MCF 10A (cell line): Measurements from ENCODE around the gene KDM4C. TPM values are rescaled to one million over a fixed set of nuclear protein-coding genes. Genes with fewer than 3 reads are reported as not detected.

ENCODE experiments used
- BruUV-seq: library from RNA; stranded (reverse); fragments of 400-500 nt; replicated peaks from 2 replicates; lab custom pipeline; 2021; lab: Mats Ljungman, UMichigan
- CTCF ChIA-PET: fragments of 300-600 bp; sonication (Branson Sonifier 250); formaldehyde crosslinking; extraction: SDS; loops from one replicate; lab custom pipeline; 2021; ENCODE audit warnings: antibody characterized with exemption, inconsistent platforms; lab: Yijun Ruan, JAX
- POLR2A ChIA-PET: fragments of 300-600, 350-650 bp; sonication (Branson Sonifier 250); formaldehyde crosslinking; extraction: SDS; loops from one replicate; lab custom pipeline; 2020; ENCODE audit warnings: antibody characterized with exemption, inconsistent platforms; lab: Yijun Ruan, JAX
- DNase-seq: peaks from one replicate; pipeline ENCODE4 v3.0.0-alpha.2; 2018; ENCODE audit not compliant: unreplicated experiment
- H3K27ac Mint-ChIP-seq: one replicate; pipeline ENCODE4 v1.8.0; 2022; ENCODE audit warnings: mild to moderate bottlenecking, low read depth, mixed read lengths; ENCODE audit not compliant: unreplicated experiment
- H3K27me3 Mint-ChIP-seq: one replicate; pipeline ENCODE4 v1.8.0; 2022; ENCODE audit warnings: mixed read lengths; ENCODE audit not compliant: insufficient read depth, unreplicated experiment
- H3K36me3 Mint-ChIP-seq: one replicate; pipeline ENCODE4 v1.8.0; 2022; ENCODE audit warnings: mild to moderate bottlenecking, moderate library complexity, mixed read lengths; ENCODE audit not compliant: insufficient read depth, unreplicated experiment
- H3K4me1 Mint-ChIP-seq: one replicate; pipeline ENCODE4 v1.8.0; 2022; ENCODE audit warnings: mixed read lengths; ENCODE audit not compliant: insufficient read depth, unreplicated experiment
- H3K4me3 Mint-ChIP-seq: one replicate; pipeline ENCODE4 v1.8.0; 2022; ENCODE audit warnings: mild to moderate bottlenecking, moderate library complexity, mixed read lengths; ENCODE audit not compliant: unreplicated experiment
- H3K9me3 Mint-ChIP-seq: one replicate; pipeline ENCODE4 v1.8.0; 2022; ENCODE audit warnings: mixed read lengths; ENCODE audit not compliant: unreplicated experiment
- intact Hi-C: fragments of 100-400 bp; cut with micrococcal nuclease; formaldehyde crosslinking; loops from 2 replicates; pipeline ENCODE4 v1.14.1; 2022
- total RNA-seq: library from RNA; stranded (reverse); gene quantifications from 2 replicates; pipeline ENCODE4 v1.2.3, GENCODE V29; 2022
- TF ChIP-seq, protein P1 (sequence below): fragments of 200-600 bp; IDR thresholded peaks from one replicate; pipeline ENCODE4 v1.8.0; 2022; ENCODE audit warnings: antibody characterized with exemption, mild to moderate bottlenecking; ENCODE audit not compliant: unreplicated experiment

Gene KDM4C
- total RNA-seq, 1 experiment from 2014 or later, result 29.5 TPM

DNA sequence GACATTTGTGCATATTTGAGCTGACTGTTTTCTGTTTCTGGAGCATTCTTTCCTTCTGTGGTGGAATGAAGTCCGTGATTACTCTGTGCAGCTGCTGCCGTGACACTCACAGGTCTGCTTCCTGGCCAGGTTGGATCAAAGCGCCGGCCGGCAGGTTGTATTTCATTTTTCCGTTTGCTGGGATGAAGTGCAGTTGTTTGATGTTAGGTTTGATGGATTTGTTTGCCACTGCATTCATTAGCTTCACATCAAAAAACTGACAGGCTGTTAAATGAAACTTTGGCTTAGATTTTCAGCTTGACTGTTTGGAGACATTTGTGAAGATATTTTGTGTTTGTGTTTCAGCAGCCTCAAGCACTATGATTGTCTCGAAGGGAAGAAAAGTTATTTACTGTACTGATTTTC is 140.1 kb downstream of the KDM4C start:
- Mint-ChIP-seq H3K9me3 (no peaks in the 10 kb centered on the region), H3K36me3 (peaks cover 9% of the 10 kb centered on the region), H3K4me3 (no peak overlapping the region), H3K27me3 (no peaks in the 10 kb centered on the region), H3K27ac (no peak overlapping the region), H3K4me1 (peaks cover 21% of the 10 kb centered on the region)
- TF ChIP-seq, protein P1, sequence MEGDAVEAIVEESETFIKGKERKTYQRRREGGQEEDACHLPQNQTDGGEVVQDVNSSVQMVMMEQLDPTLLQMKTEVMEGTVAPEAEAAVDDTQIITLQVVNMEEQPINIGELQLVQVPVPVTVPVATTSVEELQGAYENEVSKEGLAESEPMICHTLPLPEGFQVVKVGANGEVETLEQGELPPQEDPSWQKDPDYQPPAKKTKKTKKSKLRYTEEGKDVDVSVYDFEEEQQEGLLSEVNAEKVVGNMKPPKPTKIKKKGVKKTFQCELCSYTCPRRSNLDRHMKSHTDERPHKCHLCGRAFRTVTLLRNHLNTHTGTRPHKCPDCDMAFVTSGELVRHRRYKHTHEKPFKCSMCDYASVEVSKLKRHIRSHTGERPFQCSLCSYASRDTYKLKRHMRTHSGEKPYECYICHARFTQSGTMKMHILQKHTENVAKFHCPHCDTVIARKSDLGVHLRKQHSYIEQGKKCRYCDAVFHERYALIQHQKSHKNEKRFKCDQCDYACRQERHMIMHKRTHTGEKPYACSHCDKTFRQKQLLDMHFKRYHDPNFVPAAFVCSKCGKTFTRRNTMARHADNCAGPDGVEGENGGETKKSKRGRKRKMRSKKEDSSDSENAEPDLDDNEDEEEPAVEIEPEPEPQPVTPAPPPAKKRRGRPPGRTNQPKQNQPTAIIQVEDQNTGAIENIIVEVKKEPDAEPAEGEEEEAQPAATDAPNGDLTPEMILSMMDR, result no peak
- intact Hi-C loops, result loop anchor here (5.0 kb wide), 1 partner anchor 71 kb away; no protein-coding TSS in a partner anchor
- no TSS peak for BruUV-seq
- no peak for DNase-seq
- CTCF ChIA-PET, result interaction anchor here (1.7 kb wide), 1 partner anchor 71 kb away, joined by 7 read pairs; no protein-coding TSS in a partner anchor
- POLR2A ChIA-PET, result no interaction called here

DNA sequence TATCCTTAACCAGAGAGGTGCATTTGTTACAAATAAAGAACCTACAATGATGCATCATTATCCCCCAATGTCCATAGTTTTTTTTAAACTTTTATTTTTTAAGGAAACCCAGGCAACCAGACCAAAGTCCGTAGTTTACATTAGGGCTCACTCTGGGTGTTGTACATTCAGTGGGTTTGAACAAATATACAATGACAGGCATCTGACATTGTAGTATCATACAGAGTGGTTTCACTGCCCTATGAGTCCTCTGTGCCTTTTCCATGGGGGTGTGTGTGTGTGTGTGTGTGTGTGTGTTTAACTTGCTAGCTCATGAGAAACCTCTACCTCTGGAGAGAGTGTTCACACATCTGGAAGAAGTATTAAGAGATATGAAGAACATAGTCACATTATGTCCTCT is 141.5 kb downstream of the KDM4C start:
- intact Hi-C loops, result loop anchor here (5.0 kb wide), 1 partner anchor 72 kb away; no protein-coding TSS in a partner anchor
- H3K36me3 Mint-ChIP-seq, result peaks cover 5% of the 10 kb centered on the region
- H3K4me3 Mint-ChIP-seq, result no peak overlapping the region
- ChIA-PET POLR2A (no interaction called here), CTCF (interaction anchor here (0.7 kb wide), 1 partner anchor 26 kb away, joined by 3 read pairs; no protein-coding TSS in a partner anchor)
- no peaks in the 10 kb centered on the region for H3K9me3 Mint-ChIP-seq
- peaks cover 21% of the 10 kb centered on the region for H3K4me1 Mint-ChIP-seq
- DNase-seq, result no peak
- H3K27me3 Mint-ChIP-seq, result no peaks in the 10 kb centered on the region
- no TSS peak for BruUV-seq
- TF ChIP-seq, protein P1, result no peak
- H3K27ac Mint-ChIP-seq, result no peak overlapping the region

DNA sequence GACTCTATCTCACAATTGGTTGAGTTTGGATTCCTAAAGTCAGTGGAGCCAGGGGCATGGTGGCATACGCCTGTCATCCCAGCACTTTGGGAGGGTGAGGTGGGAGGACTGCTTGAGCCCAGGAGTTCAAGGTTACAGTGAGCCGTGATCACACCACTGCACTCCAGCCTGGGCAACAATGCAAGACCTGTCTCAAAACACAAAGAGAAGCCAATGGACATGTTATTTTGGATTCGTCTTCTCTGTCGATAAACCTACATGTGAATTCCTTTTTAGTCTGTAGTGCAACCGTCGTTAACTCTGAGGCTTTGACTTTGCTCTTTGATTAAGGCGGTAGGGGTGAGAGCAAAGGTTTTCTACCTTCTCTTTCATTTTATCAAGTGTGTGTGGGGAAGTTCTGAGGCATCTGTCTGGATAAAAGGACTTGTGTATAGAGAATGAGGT is 142.7 kb downstream of the KDM4C start:
- H3K4me3 Mint-ChIP-seq, result no peak overlapping the region
- POLR2A ChIA-PET, result interaction anchor here (0.6 to 1.3 kb wide), 3 partner anchors 9 to 1636 kb away, joined by 3 to 4 read pairs (median 3); no protein-coding TSS in a partner anchor
- CTCF ChIA-PET, result interaction anchor here (0.6 kb wide), 1 partner anchor 27 kb away, joined by 3 read pairs; no protein-coding TSS in a partner anchor
- peaks cover 5% of the 10 kb centered on the region for H3K36me3 Mint-ChIP-seq
- no peak overlapping the region for H3K27ac Mint-ChIP-seq
- BruUV-seq, result no TSS peak
- H3K4me1 Mint-ChIP-seq, result peaks cover 21% of the 10 kb centered on the region
- DNase-seq, result no peak
- intact Hi-C loops, result no loop called here
- no peaks in the 10 kb centered on the region for H3K27me3 Mint-ChIP-seq
- TF ChIP-seq, protein P1, result no peak
- no peaks in the 10 kb centered on the region for H3K9me3 Mint-ChIP-seq

DNA sequence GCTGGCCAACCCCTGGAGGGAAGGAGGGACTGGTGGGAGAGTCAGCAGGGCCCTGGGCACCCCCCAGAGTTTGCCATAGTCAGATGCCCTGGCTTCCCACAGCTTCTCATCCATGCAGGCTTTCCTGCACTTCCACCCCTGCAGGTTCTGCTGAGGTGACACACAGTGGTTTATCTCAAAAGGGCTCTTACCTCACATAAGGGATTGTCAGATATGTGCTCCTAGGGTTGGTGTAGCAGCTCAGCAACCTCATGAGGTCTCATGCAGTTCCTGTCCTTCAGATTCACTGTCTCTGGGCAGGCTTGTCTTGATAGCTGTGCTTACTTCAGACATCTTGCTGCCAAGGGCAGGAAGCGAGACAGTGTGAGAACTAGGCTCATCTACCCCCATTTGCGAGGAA is 143.4 kb downstream of the KDM4C start:
- Mint-ChIP-seq H3K27me3 (no peaks in the 10 kb centered on the region), H3K4me3 (no peak overlapping the region), H3K4me1 (peaks cover 21% of the 10 kb centered on the region), H3K9me3 (no peaks in the 10 kb centered on the region), H3K27ac (no peak overlapping the region), H3K36me3 (peaks cover 5% of the 10 kb centered on the region)
- TF ChIP-seq, protein P1, result no peak
- POLR2A ChIA-PET, result interaction anchor here (0.6 to 1.3 kb wide), 2 partner anchors 9 to 12 kb away, joined by 3 to 4 read pairs; no protein-coding TSS in a partner anchor
- no TSS peak for BruUV-seq
- no peak for DNase-seq
- CTCF ChIA-PET, result no interaction called here
- intact Hi-C loops, result no loop called here
